HG02852 (cell line): ENCODE measurements around the gene CAPRIN2.

Experiments
- ATAC-seq: cut with Tn5 transposase; IDR thresholded peaks from one replicate; pipeline ENCODE4 v1.9.1; 2021; ENCODE audit warnings: mild to moderate bottlenecking, moderate library complexity; ENCODE audit not compliant: unreplicated experiment

Gene CAPRIN2

GRCh38 chr12:30754750-30755394 is at the start of gene CAPRIN2:
Gene CAPRIN2 (minus strand): TSS chr12:30754951. CDS start chr12:30753520, 1,431 bp downstream.
- peak; percentile 91 for ATAC-seq

GRCh38 chr12:30797689-30798088 is 42.9 kb upstream of the CAPRIN2 start:
- ATAC-seq = no peak

- no peak for ATAC-seq
Measured at GRCh38 chr12:30796891-30797371, 42.2 kb upstream of the CAPRIN2 start.

GRCh38 chr12:30796313-30796780 is 41.6 kb upstream of the CAPRIN2 start:
- peak; percentile 15 for ATAC-seq

- peak; percentile 93 for ATAC-seq
Measured at GRCh38 chr12:30795410-30796312, 40.9 kb upstream of the CAPRIN2 start.

GRCh38 chr12:30794591-30795409 is 40.0 kb upstream of the CAPRIN2 start:
- no peak for ATAC-seq

- ATAC-seq = no peak
Measured at GRCh38 chr12:30794020-30794419, 39.3 kb upstream of the CAPRIN2 start.

- ATAC-seq = no peak
Measured at GRCh38 chr12:30792648-30793499, 38.1 kb upstream of the CAPRIN2 start.

- ATAC-seq = no peak
Measured at GRCh38 chr12:30792085-30792484, 37.3 kb upstream of the CAPRIN2 start.

GRCh38 chr12:30788754-30789153 is 34.0 kb upstream of the CAPRIN2 start:
- ATAC-seq = no peak

GRCh38 chr12:30785630-30786029 is 30.9 kb upstream of the CAPRIN2 start:
- ATAC-seq = no peak

- ATAC-seq = no peak
Measured at GRCh38 chr12:30784508-30784907, 29.8 kb upstream of the CAPRIN2 start.

- no peak for ATAC-seq
Measured at GRCh38 chr12:30783946-30784345, 29.2 kb upstream of the CAPRIN2 start.

GRCh38 chr12:30782316-30783173 is 27.8 kb upstream of the CAPRIN2 start:
- no peak for ATAC-seq

GRCh38 chr12:30779578-30779977 is 24.8 kb upstream of the CAPRIN2 start:
- ATAC-seq = no peak

- ATAC-seq = no peak
Measured at GRCh38 chr12:30779178-30779577, 24.4 kb upstream of the CAPRIN2 start.

GRCh38 chr12:30774599-30774998 is 19.8 kb upstream of the CAPRIN2 start:
- no peak for ATAC-seq

GRCh38 chr12:30769802-30770201 is 15.1 kb upstream of the CAPRIN2 start:
- ATAC-seq = no peak

- ATAC-seq = no peak
Measured at GRCh38 chr12:30764251-30764650, 9.5 kb upstream of the CAPRIN2 start.
